HG03025 (cell line): ENCODE measurements around the gene VHLL.

Experiments used
- ATAC-seq: cut with Tn5 transposase; IDR thresholded peaks from one replicate; pipeline ENCODE4 v1.9.1; 2021; ENCODE audit warnings: mild to moderate bottlenecking, moderate library complexity; ENCODE audit not compliant: unreplicated experiment, low FRiP score

The VHLL gene

GRCh38 chr1:156259805-156260204, 39.3 kb downstream of the VHLL start:
- ATAC-seq, result no peak

GRCh38 chr1:156258859-156259258, 40.2 kb downstream of the VHLL start:
- no peak for ATAC-seq

- no peak for ATAC-seq
Measured at GRCh38 chr1:156257711-156258110, 41.4 kb downstream of the VHLL start.

DNA sequence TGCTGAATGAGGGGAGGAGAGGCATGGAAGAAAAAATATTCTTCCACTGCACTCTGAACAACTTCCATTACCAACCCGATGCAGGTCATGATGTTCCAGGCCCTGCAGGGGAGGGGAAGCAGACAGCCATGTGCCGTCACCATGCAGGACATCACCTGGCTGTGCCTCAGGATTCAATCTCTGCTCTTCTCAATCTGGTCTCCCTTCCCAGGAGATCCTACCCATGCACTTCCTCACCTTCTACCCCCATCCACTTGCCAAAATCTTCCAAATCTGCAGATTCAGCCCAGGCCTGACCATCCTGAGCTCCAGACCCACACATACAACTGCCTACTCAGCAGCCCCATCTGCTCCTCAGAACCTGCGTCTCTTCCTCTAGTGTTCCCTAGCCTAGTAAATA, 45.5 kb downstream of the VHLL start:
- no peak for ATAC-seq

GRCh38 chr1:156251527-156251926, 47.6 kb downstream of the VHLL start:
- no peak for ATAC-seq

DNA sequence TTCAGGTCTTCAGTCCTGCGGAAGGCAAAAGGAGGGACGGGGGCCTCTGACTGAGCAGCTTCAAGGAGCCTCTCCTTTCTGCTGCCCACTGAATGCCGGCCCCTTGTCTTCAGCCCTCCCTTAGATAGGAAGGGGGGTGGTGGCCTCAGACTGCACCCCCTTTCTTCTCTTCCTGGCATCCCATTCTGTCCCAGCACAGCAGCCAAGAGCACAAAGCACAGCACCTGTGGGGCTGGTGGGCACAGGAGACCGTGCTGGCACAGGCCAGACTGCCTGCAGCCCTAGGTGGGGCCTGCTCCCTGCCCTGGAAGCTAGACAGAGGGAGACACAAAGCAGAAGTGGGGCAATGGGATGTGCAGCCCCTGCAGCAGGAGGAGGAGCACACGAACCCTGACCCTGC, 49.5 kb downstream of the VHLL start:
- no peak for ATAC-seq
